SHP77 treated with DMSO at 0.1 percent for 48 hours (cell line): ENCODE data around the gene ARNT2.

Experiments used
- DNase-seq: peaks from one replicate; lab custom pipeline; 2025; lab: John Stamatoyannopoulos, UW

The ARNT2 gene

GRCh38 chr15:80411788-80412288 lies 7.7 kb downstream of the ARNT2 start:
- DNase-seq, result no peak

- no peak for DNase-seq
Observed at GRCh38 chr15:80414546-80415357, 10.6 kb downstream of the ARNT2 start.

GRCh38 chr15:80415358-80415670 lies 11.1 kb downstream of the ARNT2 start:
- DNase-seq, result no peak

- no peak for DNase-seq
Observed at GRCh38 chr15:80416702-80417101, 12.5 kb downstream of the ARNT2 start.

GRCh38 chr15:80418892-80419537 lies 14.8 kb downstream of the ARNT2 start:
- DNase-seq, result peak; percentile 37

GRCh38 chr15:80419546-80419945 lies 15.4 kb downstream of the ARNT2 start:
- no peak for DNase-seq

GRCh38 chr15:80420658-80421057 lies 16.5 kb downstream of the ARNT2 start:
- no peak for DNase-seq

GRCh38 chr15:80423215-80423614 lies 19.0 kb downstream of the ARNT2 start:
- DNase-seq, result no peak

- DNase-seq, result no peak
Observed at GRCh38 chr15:80424381-80424780, 20.2 kb downstream of the ARNT2 start.

- no peak for DNase-seq
Observed at GRCh38 chr15:80426316-80426715, 22.1 kb downstream of the ARNT2 start.

- no peak for DNase-seq
Observed at GRCh38 chr15:80429964-80430363, 25.8 kb downstream of the ARNT2 start.

- no peak for DNase-seq
Observed at GRCh38 chr15:80431635-80432344, 27.6 kb downstream of the ARNT2 start.

GRCh38 chr15:80432345-80432702 lies 28.1 kb downstream of the ARNT2 start:
- DNase-seq, result no peak

GRCh38 chr15:80433836-80434235 lies 29.7 kb downstream of the ARNT2 start:
- no peak for DNase-seq

GRCh38 chr15:80434926-80435720 lies 30.9 kb downstream of the ARNT2 start:
- no peak for DNase-seq

GRCh38 chr15:80436511-80437307 lies 32.5 kb downstream of the ARNT2 start:
- DNase-seq, result no peak

GRCh38 chr15:80437334-80437891 lies 33.2 kb downstream of the ARNT2 start:
- no peak for DNase-seq

GRCh38 chr15:80439140-80439539 lies 35.0 kb downstream of the ARNT2 start:
- no peak for DNase-seq

- DNase-seq, result no peak
Observed at GRCh38 chr15:80440024-80440423, 35.8 kb downstream of the ARNT2 start.

GRCh38 chr15:80441041-80441440 lies 36.9 kb downstream of the ARNT2 start:
- DNase-seq, result no peak

- no peak for DNase-seq
Observed at GRCh38 chr15:80441714-80442113, 37.5 kb downstream of the ARNT2 start.
